Measurements from ENCODE around the gene TLK2. TPM values are rescaled to one million over a fixed set of nuclear protein-coding genes. Genes with fewer than 3 reads are reported as not detected.

Gene TLK2
- total RNA-seq, 2 donors from 2014 or later: 39.0 to 44.1 TPM

GRCh38 chr17:62596662-62597061 is 118.0 kb downstream of the TLK2 start:
- Histone ChIP-seq H3K27ac (no peak overlapping the region), H3K36me3 (no peaks in the 10 kb centered on the region), H3K4me3 (no peak overlapping the region), H3K9ac (ENCODE audit: low read depth in 2 of 2, low read length in 2 of 2) (no peak overlapping the region), H3K9me3 (no peaks in the 10 kb centered on the region), H3K4me1 (no peaks in the 10 kb centered on the region), H3K27me3 (no peaks in the 10 kb centered on the region)
- intact Hi-C loops (cut with DNase I): no loop called here
- no peak for DNase-seq
- TF ChIP-seq CTCF (IDR thresholded peaks at IDR 0.05): no peak

DNA sequence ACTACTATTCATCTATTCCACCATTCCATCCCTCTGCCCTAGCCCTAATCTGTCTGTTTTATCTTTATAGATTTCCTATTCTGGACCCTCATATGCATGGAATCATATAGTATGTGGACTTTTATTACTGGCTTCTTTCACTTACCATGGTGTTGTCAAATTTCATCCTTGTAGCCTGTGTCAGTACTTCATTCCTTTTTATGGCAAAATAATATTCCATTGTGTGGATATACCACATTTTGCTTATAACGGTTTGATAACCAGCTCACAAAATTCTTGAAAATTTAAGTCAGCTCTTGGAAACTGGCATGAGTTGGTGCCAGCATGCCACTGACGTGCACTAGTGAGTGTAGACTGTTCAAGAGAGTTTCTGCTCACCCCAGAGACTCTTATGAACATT is 118.5 kb downstream of the TLK2 start:
- H3K4me3 ChIP-seq: no peak overlapping the region
- intact Hi-C loops (cut with DNase I): no loop called here
- DNase-seq: no peak
- no peak overlapping the region for H3K9ac ChIP-seq (ENCODE audit: low read depth in 2 of 2, low read length in 2 of 2)
- no peaks in the 10 kb centered on the region for H3K27me3 ChIP-seq
- no peaks in the 10 kb centered on the region for H3K4me1 ChIP-seq
- no peak for TF ChIP-seq CTCF (IDR thresholded peaks at IDR 0.05)
- H3K27ac ChIP-seq: no peak overlapping the region
- H3K36me3 ChIP-seq: no peaks in the 10 kb centered on the region
- H3K9me3 ChIP-seq: no peaks in the 10 kb centered on the region

- H3K9me3 ChIP-seq: no peaks in the 10 kb centered on the region
- no peak for DNase-seq
- no peak for TF ChIP-seq CTCF (IDR thresholded peaks at IDR 0.05)
- H3K9ac ChIP-seq (ENCODE audit: low read depth in 2 of 2, low read length in 2 of 2): no peak overlapping the region
- intact Hi-C loops (cut with DNase I): no loop called here
- H3K27me3 ChIP-seq: no peaks in the 10 kb centered on the region
- H3K27ac ChIP-seq: no peak overlapping the region
- H3K4me3 ChIP-seq: no peak overlapping the region
- no peaks in the 10 kb centered on the region for H3K4me1 ChIP-seq
- H3K36me3 ChIP-seq: no peaks in the 10 kb centered on the region
Observed at GRCh38 chr17:62597920-62598319, 119.3 kb downstream of the TLK2 start.

- Histone ChIP-seq H3K9me3 (no peaks in the 10 kb centered on the region), H3K27me3 (no peaks in the 10 kb centered on the region), H3K36me3 (no peaks in the 10 kb centered on the region), H3K9ac (ENCODE audit: low read depth in 2 of 2, low read length in 2 of 2) (no peak overlapping the region), H3K4me1 (no peaks in the 10 kb centered on the region), H3K27ac (no peak overlapping the region), H3K4me3 (no peak overlapping the region)
- intact Hi-C loops (cut with DNase I): no loop called here
- TF ChIP-seq CTCF (IDR thresholded peaks at IDR 0.05): no peak
- no peak for DNase-seq
Observed at GRCh38 chr17:62599964-62600657, 121.5 kb downstream of the TLK2 start.

GRCh38 chr17:62600805-62601204 is 122.2 kb downstream of the TLK2 start:
- no peak for TF ChIP-seq CTCF (IDR thresholded peaks at IDR 0.05)
- Histone ChIP-seq H3K9ac (ENCODE audit: low read depth in 2 of 2, low read length in 2 of 2) (no peak overlapping the region), H3K9me3 (no peaks in the 10 kb centered on the region), H3K27ac (no peak overlapping the region), H3K4me3 (no peak overlapping the region), H3K4me1 (no peaks in the 10 kb centered on the region), H3K27me3 (no peaks in the 10 kb centered on the region), H3K36me3 (no peaks in the 10 kb centered on the region)
- no peak for DNase-seq
- intact Hi-C loops (cut with DNase I): no loop called here
